Epithelial cell of prostate (primary cell): ENCODE measurements around the gene CAMK2D.
"Not testable (repeated sequence)": the region's sequence is repeated elsewhere in the genome, so short reads cannot be mapped to it uniquely, and the experiment has no call there.

Source experiments
- DNase-seq: peaks from one replicate; pipeline ENCODE4 v3.0.0-alpha.2; 2011; ENCODE audit warnings: low read depth, low spot score
- H3K27ac ChIP-seq: fragments of 450-650 bp; 2 replicates; pipeline ENCODE4 v1.5.1; 2017; ENCODE audit warnings: mild to moderate bottlenecking

The CAMK2D gene

GRCh38 chr4:113739197-113739596 is 22.3 kb downstream of the CAMK2D start:
- no peak overlapping the region for H3K27ac ChIP-seq
- no peak for DNase-seq

DNA sequence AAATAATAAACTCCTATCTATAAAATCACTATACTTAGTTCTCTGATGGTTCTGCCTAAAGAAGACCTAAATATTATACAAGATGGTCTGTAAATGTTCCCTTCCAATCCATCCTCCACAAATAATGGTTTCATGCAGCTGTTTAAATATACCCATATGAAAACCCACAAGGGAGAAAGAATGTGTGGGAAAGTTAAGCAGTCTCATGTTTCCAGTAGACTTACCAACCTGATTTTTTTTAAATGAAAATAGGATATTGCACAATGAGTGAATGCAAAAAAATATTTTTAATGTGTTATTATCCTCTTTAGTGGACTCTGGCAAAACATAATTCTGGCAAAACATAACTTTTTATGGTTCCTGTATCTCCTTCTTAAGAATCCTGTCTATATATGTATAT is 23.3 kb downstream of the CAMK2D start:
- DNase-seq, result no peak

GRCh38 chr4:113733685-113734084 is 27.9 kb downstream of the CAMK2D start:
- no peak overlapping the region for H3K27ac ChIP-seq
- DNase-seq, result no peak

More for the DNA sequence above, 23.3 kb downstream of the CAMK2D start:
- no peak overlapping the region for H3K27ac ChIP-seq

DNA sequence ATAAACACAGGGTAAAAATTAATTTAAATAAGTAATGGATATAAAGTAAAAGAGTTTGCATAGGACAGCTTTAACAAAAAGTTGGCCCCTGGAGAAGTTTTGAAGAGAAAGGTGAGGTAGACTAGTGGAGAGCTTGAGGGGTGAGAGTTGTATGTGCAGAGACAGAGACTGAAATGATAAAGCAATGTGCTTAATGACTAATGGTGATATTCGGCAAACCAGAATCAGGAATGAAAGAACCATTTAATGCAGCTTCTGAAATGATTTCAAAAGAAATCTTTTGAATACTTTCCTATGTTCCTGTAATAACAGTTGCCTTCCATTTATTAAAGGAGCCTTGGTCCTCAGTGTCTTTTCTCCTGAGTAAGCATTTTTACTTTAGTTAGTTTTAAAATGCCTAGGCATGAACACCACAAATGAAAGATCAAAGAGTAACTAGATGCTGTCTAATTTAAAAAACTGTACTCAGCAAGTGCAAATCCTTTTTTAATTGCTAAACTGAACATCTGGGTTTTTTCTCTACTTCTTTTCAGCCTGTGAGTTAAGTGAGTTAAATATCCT is 28.5 kb downstream of the CAMK2D start:
- H3K27ac ChIP-seq, result no peak overlapping the region
- DNase-seq, result no peak

- H3K27ac ChIP-seq, result no peak overlapping the region
- no peak for DNase-seq
Observed at GRCh38 chr4:113730467-113731216, 30.9 kb downstream of the CAMK2D start.

- no peak overlapping the region for H3K27ac ChIP-seq
- DNase-seq, result no peak
Observed at GRCh38 chr4:113727802-113728201, 33.7 kb downstream of the CAMK2D start.

DNA sequence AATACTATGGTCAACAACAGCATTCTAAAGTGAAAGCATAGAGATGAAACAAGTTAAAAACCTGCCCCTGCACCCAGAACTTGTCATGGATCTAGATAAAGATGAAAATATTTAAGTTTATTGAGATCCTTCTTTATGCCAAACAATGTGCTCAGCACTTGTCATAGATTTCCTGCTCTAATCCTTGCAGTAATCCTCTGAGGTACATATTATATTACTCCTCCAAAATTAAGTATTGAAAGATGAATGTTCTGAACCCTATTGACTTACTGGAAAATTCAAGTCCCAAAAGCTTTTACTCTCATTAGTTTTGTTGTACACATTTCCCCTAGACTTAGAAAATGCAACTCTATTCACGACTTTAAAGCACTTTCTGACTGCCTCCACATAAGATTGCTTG is 35.6 kb downstream of the CAMK2D start:
- no peak for DNase-seq
- H3K27ac ChIP-seq, result no peak overlapping the region

DNA sequence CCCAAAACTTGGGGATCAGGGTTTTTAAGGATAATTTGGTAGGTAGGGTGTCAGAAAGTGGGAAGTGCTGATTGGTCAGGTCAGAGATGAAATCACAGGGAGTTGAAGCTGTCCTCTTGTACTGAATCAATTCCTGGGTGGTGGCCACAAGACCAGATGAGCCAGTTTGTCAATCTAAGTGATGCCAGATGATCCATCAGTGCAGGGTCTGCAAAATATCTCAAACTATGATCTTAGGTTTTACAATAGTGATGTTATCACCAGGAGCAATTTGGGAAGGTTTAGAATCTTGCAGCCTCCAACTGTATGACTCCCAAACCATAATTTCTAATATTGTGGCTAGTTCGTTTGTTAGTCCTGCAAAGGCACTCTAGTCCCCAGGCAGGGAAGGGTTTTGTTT is 43.3 kb downstream of the CAMK2D start:
- H3K27ac ChIP-seq, result no peak overlapping the region
- DNase-seq, result no peak

DNA sequence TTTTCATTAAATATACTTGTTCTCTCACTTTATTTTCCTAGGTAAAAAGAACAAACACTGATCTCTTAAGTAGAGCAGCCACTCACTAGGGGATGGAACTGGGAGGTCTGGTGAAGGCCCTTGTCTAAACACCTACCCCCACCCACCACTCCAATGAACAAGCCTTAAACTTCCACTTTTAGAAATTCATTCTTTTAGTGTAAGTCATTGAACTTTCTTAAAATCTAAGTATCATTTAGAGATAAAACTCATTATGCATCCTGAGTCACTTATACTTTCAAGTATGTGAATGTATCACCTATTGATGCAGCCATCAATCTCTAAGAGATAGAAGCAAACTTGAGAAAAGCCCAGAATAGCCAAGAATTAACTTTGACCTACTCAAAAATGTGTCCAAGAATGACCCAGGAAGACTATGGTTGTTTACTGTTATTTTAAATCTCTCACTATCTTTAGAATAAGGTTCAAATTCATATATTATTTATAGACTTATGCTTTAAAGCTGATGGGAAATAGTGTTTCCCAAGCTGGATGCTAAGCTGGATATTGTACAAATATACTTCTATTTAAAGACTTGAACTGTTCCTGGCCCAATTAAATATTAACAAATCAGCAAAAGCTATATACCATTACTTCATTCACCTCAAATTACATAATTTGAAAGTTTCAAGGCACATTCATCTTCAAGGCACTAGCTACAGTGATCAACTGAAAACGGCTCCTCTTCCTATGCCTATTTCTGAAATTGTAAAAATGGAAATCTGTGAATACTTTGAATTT is 49.5 kb downstream of the CAMK2D start:
- no peak for DNase-seq
- H3K27ac ChIP-seq, result no peak overlapping the region

- no peak overlapping the region for H3K27ac ChIP-seq
- no peak for DNase-seq
Observed at GRCh38 chr4:113708250-113708649, 53.3 kb downstream of the CAMK2D start.

DNA sequence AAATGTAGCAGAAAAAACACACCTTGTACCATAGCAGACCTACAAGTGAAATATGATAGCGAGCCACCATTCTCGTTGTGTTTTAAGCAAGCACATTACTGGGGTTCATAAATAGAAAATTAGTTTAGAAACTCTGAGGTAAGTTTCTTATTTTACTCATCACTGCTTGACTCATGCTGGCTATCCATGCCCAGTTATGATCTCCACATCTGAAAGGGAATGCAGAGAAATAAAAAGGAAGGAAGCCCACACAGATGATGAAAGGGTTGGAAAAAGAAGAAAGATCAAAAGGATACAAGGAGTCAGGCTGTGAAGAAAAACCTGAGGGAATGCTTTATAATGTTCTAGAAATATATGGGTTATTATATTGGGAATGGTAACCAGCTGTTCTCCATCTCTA is 54.5 kb downstream of the CAMK2D start:
- no peak for DNase-seq

DNA sequence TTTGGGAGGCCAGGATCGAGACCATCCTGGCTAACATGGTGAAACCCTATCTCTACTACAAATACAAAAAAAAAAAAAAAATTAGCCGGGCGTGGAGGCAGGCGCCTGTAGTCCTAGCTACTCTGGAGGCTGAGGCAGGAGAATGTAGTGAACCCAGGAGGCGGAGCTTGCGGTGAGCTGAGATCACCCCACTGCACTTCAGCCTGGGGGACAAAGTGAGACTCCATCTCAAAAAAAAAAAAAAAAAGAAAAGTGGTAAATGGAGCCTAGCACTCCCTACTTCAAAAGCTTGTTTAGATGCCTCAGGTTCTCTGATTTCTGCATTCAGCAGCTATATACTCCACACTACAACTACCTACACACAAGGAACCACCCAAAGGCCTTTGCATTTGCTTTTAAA is 56.4 kb downstream of the CAMK2D start:
- H3K27ac ChIP-seq, DNase-seq: not testable (repeated sequence)

More for the DNA sequence above, 54.5 kb downstream of the CAMK2D start:
- H3K27ac ChIP-seq, result peak overlapping the region; percentile 13

DNA sequence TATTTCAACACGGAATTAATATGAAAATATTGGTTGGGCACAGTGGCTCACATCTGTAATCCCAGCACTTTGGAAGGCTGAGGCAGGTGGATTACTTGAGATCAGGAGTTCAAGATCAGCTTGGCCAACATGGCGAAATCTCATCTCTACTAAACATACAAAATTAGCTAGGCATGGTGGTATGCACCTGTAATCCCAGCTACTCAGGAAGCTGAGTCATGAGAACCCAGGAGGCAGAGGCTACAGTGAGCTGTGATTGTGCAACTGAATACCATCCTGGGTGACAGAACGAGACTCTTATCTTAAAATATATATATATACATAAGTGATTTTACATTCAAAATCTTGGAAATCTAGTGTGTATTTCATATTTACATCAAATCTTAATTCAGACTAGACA is 58.9 kb downstream of the CAMK2D start:
- peak; percentile 20 for DNase-seq
- H3K27ac ChIP-seq, result peak overlapping the region; percentile 6

- H3K27ac ChIP-seq, result no peak overlapping the region
- no peak for DNase-seq
Observed at GRCh38 chr4:113701169-113701568, 60.4 kb downstream of the CAMK2D start.

DNA sequence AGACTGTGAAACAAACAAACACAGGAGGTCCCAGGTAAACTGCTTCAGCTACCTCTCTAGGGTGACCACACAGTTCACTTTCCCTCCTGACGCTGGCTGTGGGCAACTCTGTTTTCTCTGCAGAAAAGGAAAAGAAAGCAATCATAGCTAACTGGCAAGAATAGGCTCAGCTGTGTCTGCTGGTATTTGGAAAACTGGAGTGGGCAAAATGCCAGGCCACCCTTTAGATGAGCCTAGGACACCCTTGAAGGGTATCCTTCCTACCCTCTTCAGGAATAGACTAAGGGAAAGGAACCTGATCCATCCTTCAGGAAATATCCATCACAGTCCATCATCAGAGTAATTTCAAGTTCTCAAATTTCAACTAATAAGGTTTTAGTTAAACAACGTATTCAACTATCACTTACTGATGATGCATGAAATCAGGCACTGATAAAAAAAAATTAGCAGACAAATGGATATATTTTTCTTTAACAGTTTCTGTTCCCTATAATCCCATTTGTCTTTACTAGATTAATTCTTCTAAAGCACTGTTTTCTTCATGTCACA is 60.9 kb downstream of the CAMK2D start:
- DNase-seq, result no peak

GRCh38 chr4:113699772-113700171 is 61.8 kb downstream of the CAMK2D start:
- no peak overlapping the region for H3K27ac ChIP-seq
- no peak for DNase-seq

More for the DNA sequence above, 60.9 kb downstream of the CAMK2D start:
- H3K27ac ChIP-seq, result no peak overlapping the region

- DNase-seq, result no peak
- no peak overlapping the region for H3K27ac ChIP-seq
Observed at GRCh38 chr4:113697429-113697828, 64.1 kb downstream of the CAMK2D start.

GRCh38 chr4:113695328-113696169 is 66.0 kb downstream of the CAMK2D start:
- no peak for DNase-seq
- no peak overlapping the region for H3K27ac ChIP-seq

DNA sequence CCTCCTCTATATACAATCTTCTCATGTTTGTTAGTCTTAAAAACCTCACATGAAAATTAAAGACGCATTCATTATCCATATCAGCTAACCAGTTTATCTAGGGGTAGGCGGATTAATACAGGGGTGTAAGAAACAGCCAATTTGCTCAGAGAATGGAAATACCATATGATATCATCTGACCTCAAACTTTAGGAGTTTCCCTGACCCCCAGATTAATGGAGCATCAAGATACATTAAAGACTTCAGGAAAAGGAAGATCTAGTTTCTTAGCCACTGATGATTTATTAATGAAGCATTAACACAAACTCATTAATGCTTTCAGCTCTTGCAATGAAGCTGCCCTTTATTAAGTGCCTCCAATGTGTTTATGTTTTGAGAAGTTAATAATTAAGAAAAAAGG is 67.5 kb downstream of the CAMK2D start:
- H3K27ac ChIP-seq, result no peak overlapping the region
- no peak for DNase-seq

DNA sequence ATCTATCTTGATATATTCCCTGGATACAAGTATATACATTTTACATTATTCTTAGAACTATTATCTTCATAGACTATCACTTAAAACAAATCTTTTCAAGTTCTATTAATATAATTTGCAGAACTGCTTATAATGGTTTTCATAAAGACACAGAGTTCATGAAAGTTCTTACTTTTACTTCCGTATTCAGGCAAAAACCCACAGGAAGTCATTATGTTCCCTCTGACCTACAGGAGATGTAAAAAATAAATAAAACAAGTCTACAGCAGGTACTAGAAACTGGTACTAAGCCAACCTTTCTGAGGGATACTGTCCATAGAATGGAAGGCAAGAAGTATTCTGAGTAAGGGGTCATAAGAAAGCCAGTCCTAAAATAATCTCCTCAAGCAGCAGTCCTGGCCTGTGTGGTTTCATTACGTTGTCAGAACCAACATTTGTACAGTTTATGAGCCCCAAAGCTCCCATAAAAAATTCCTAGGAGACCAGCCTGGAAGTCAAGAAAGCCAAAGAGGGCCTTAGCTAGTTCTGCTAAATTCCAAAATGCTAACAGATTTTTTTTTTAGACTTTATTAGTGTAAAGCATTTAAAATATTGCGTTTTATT is 68.6 kb downstream of the CAMK2D start:
- no peak overlapping the region for H3K27ac ChIP-seq
- no peak for DNase-seq
